Uterus (tissue), 4 donors: ENCODE data around the gene MYO1D. TPM values are rescaled to one million over a fixed set of nuclear protein-coding genes. Genes with fewer than 3 reads are reported as not detected.

Source experiments
- DNase-seq, 2 donors: peaks; one replicate each; pipeline ENCODE4 v3.0.0-alpha.2; 2019 to 2020
- H3K27ac ChIP-seq, 2 donors: fragments of 200-600 bp; sonication (generic); 1 replicate in 1 of 2; 2 replicates in 1 of 2; pipeline ENCODE4 v1.5.1; 2016 to 2018
- H3K27me3 ChIP-seq, 2 donors: fragments of 200-600 bp; sonication (generic); one replicate each; pipeline ENCODE4 v1.5.1; 2018 to 2019; ENCODE audit warnings: control low read depth in 1 of 2
- H3K36me3 ChIP-seq, 2 donors: fragments of 200-600 bp; sonication (generic); one replicate each; pipeline ENCODE4 v1.5.1; 2019; ENCODE audit warnings: control low read depth in 1 of 2
- H3K4me1 ChIP-seq, 2 donors: fragments of 200-600 bp; sonication (generic); one replicate each; pipeline ENCODE4 v1.5.1; 2018 to 2019; ENCODE audit warnings: control low read depth in 1 of 2
- H3K4me3 ChIP-seq, 2 donors: fragments of 200-600 bp; sonication (generic); 1 replicate in 1 of 2; 2 replicates in 1 of 2; pipeline ENCODE4 v1.5.1; 2018 to 2019; ENCODE audit warnings: mild to moderate bottlenecking in 1 of 2
- H3K9me3 ChIP-seq, 2 donors: fragments of 200-600 bp; sonication (generic); one replicate each; pipeline ENCODE4 v1.5.1; 2019; ENCODE audit warnings: control low read depth in 1 of 2
- CTCF ChIP-seq, 4 experiments: fragments of 200-600 bp in 2 of 4; fragments of 450-650 bp in 2 of 4; sonication (generic) in 2 of 4; IDR thresholded peaks; one replicate each; pipeline ENCODE4 v1.5.1; 2016 to 2019; ENCODE audit warnings: antibody characterized with exemption in 4 of 4, mild to moderate bottlenecking in 2 of 4, moderate library complexity in 1 of 4
- POLR2A ChIP-seq, 2 donors: fragments of 450-650 bp; IDR thresholded peaks; one replicate each; pipeline ENCODE4 v1.6.1; 2016; ENCODE audit warnings: antibody characterized with exemption in 2 of 2, mild to moderate bottlenecking in 1 of 2, moderate library complexity in 1 of 2
- intact Hi-C: fragments of 100-400 bp; cut with DNase I; formaldehyde crosslinking; loops from one replicate; pipeline ENCODE4 v1.15.1; 2023; ENCODE audit warnings: low total_unique reads
- total RNA-seq, 4 donors: library from RNA; depleted of rRNA in 3 of 4; stranded (reverse); fragments of >200 nt in 3 of 4; gene quantifications; one replicate each; pipeline versions ENCODE4 v1.1.0 to v1.2.4, GENCODE V29; 2014 to 2023
- donor health status: DM: yes; HTN: yes; CAD: no.

MYO1D gene
- total RNA-seq, 4 donors from 2014 or later: 20.4 to 55.2 (median 30.6) TPM

GRCh38 chr17:32486701-32487472 lies 390.0 kb downstream of the MYO1D start, which contains the start of gene CDK5R1:
Gene CDK5R1, plus strand, starts transcription at chr17:32486993. Its CDS starts 628 bp downstream, at chr17:32487621.
- TF ChIP-seq POLR2A (IDR thresholded peaks at IDR 0.05) (no peak), CTCF (IDR thresholded peaks at IDR 0.05) (no peak)
- Histone ChIP-seq H3K4me3 (peak within 1 kb of the TSS; percentile 35 to 59), H3K9me3 (no peaks in the 10 kb centered on the region), H3K27ac (peak within 1 kb of the TSS; percentile 49 to 66), H3K4me1 (peaks cover 0 to 4% of the 10 kb centered on the region in 2 donors), H3K27me3 (no peaks in the 10 kb centered on the region), H3K36me3 (no peaks in the 10 kb centered on the region)
- peak; percentile 51 to 63 for DNase-seq
- intact Hi-C loops: no loop called here

GRCh38 chr17:32486111-32486700 lies 390.7 kb downstream of the MYO1D start:
- intact Hi-C loops: no loop called here
- peak overlapping the region; percentile 49 to 66 for H3K27ac ChIP-seq
- TF ChIP-seq POLR2A (IDR thresholded peaks at IDR 0.05) (no peak), CTCF (IDR thresholded peaks at IDR 0.05) (no peak)
- DNase-seq: peak; percentile 43 to 66
- H3K27me3 ChIP-seq: no peaks in the 10 kb centered on the region
- H3K4me3 ChIP-seq: peak overlapping the region; percentile 35 to 54
- H3K4me1 ChIP-seq: peaks cover 0 to 4% of the 10 kb centered on the region in 2 donors
- H3K9me3 ChIP-seq: no peaks in the 10 kb centered on the region
- no peaks in the 10 kb centered on the region for H3K36me3 ChIP-seq

- H3K4me1 ChIP-seq: peaks cover 0 to 4% of the 10 kb centered on the region in 2 donors
- peak overlapping the region; percentile 49 to 66 for H3K27ac ChIP-seq
- no peak for DNase-seq
- H3K36me3 ChIP-seq: no peaks in the 10 kb centered on the region
- no peaks in the 10 kb centered on the region for H3K27me3 ChIP-seq
- H3K9me3 ChIP-seq: no peaks in the 10 kb centered on the region
- TF ChIP-seq POLR2A (IDR thresholded peaks at IDR 0.05) (no peak), CTCF (IDR thresholded peaks at IDR 0.05) (no peak)
- intact Hi-C loops: no loop called here
- H3K4me3 ChIP-seq: peak overlapping the region; percentile 35 to 54
These were observed 391.4 kb downstream of the MYO1D start for GRCh38 chr17:32485261-32486110.

GRCh38 chr17:32484628-32485027 lies 392.3 kb downstream of the MYO1D start:
- Histone ChIP-seq H3K36me3 (no peaks in the 10 kb centered on the region), H3K4me1 (peaks cover 0 to 4% of the 10 kb centered on the region in 2 donors), H3K27me3 (no peaks in the 10 kb centered on the region), H3K4me3 (no peak overlapping the region), H3K27ac (no peak overlapping the region), H3K9me3 (no peaks in the 10 kb centered on the region)
- no peak for DNase-seq
- intact Hi-C loops: no loop called here
- TF ChIP-seq POLR2A (IDR thresholded peaks at IDR 0.05) (no peak), CTCF (IDR thresholded peaks at IDR 0.05) (no peak)
